Measurements from ENCODE around the gene GNRHR.

The GNRHR gene

DNA sequence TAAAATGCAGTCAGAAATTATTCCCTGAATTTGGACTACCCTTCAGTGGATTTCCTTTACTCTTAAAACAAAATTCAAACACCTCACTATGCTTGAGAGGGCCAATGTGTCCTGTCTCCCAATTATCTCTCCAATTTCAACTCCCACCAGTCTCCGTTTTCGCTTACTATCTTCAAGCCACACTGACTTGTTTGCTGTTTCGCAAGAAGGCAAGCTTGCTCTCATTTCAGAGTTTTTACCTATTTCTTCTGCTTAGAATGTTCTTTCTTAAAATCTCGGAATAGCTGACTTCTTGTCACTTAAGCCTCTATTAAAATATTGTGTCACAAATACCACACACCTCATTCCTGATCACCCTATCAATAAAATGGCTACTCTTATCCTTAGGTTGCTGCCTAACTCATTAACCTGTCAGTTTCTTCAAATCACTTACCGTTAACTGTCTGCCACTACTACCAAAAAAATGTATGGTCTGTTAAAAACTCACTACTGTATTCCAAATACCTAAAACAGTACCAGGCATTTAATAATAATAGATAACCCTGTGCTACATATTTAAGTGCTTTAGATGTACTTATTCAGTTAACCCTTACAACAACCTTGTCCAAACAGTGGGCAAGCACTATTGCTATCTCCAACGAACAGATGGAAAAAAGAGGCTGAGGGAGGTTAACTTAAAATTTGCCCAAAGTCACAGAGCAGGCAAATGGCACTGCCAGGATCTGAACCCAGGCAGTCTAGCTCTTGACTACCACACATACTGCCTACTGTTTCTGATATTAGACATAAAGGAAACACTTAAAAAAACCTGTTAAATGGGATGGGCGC, 56.1 kb downstream of the GNRHR start:
- TF ChIP-seq CEBPB (IDR thresholded peaks at IDR 0.05), result no peak
- no peak for TF ChIP-seq EGR1 (IDR thresholded peaks at IDR 0.05)

- no peak for TF ChIP-seq TCF12 (IDR thresholded peaks at IDR 0.05; ENCODE audit: low read depth)
- no peak for TF ChIP-seq RAD21 (IDR thresholded peaks at IDR 0.05; ENCODE audit: low read depth)
- no peak for TF ChIP-seq ZBTB7A (IDR thresholded peaks at IDR 0.05; ENCODE audit: low read depth)
- no peak for TF ChIP-seq FOXM1 (IDR thresholded peaks at IDR 0.05; ENCODE audit: borderline replicate concordance, low read depth)
- TF ChIP-seq TAF1 (IDR thresholded peaks at IDR 0.05; ENCODE audit: low read depth), result no peak
- no peak for TF ChIP-seq EGR1 (IDR thresholded peaks at IDR 0.05)
- TF ChIP-seq NFIC (IDR thresholded peaks at IDR 0.05), result no peak
- no peak for TF ChIP-seq USF1 (IDR thresholded peaks at IDR 0.05)
- TF ChIP-seq TEAD4 (IDR thresholded peaks at IDR 0.05), result no peak
- TF ChIP-seq EP300 (IDR thresholded peaks at IDR 0.05; ENCODE audit: borderline replicate concordance), result no peak
- no peak for TF ChIP-seq CREB1 (IDR thresholded peaks at IDR 0.05; ENCODE audit: low read depth)
Measured at GRCh38 chr4:67696061-67696460, 58.1 kb downstream of the GNRHR start.

DNA sequence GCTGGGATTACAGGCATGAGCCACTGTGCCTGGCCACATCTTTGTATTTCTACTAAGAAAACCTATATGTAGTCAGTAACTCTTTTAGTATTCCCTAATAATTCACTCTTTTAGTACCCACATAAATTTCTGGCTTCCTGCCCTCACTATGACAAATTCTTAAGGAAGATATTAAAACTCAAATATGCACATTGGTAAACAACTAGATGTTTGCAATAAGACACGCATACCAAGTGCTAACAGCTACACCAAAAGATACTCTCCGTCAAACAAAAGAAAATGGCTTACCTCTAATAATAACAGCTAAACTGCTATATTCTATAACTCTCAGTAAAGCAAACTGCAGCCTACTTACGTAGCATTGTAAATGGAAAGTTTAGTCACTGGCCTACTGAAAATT, 59.5 kb downstream of the GNRHR start:
- TF ChIP-seq ZBTB7A (IDR thresholded peaks at IDR 0.05; ENCODE audit: low read depth) (no peak), EP300 (IDR thresholded peaks at IDR 0.05; ENCODE audit: borderline replicate concordance) (no peak)

GRCh38 chr4:67691328-67691727, 62.9 kb downstream of the GNRHR start:
- no peak for TF ChIP-seq YY1 (IDR thresholded peaks at IDR 0.05; ENCODE audit: low read depth)
- no peak for TF ChIP-seq ZBTB7A (IDR thresholded peaks at IDR 0.05; ENCODE audit: low read depth)

Data from Ishikawa (cell line).